Measurements from ENCODE around the gene EXOC7.

Gene EXOC7, protein sequence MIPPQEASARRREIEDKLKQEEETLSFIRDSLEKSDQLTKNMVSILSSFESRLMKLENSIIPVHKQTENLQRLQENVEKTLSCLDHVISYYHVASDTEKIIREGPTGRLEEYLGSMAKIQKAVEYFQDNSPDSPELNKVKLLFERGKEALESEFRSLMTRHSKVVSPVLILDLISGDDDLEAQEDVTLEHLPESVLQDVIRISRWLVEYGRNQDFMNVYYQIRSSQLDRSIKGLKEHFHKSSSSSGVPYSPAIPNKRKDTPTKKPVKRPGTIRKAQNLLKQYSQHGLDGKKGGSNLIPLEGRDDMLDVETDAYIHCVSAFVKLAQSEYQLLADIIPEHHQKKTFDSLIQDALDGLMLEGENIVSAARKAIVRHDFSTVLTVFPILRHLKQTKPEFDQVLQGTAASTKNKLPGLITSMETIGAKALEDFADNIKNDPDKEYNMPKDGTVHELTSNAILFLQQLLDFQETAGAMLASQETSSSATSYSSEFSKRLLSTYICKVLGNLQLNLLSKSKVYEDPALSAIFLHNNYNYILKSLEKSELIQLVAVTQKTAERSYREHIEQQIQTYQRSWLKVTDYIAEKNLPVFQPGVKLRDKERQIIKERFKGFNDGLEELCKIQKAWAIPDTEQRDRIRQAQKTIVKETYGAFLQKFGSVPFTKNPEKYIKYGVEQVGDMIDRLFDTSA

DNA sequence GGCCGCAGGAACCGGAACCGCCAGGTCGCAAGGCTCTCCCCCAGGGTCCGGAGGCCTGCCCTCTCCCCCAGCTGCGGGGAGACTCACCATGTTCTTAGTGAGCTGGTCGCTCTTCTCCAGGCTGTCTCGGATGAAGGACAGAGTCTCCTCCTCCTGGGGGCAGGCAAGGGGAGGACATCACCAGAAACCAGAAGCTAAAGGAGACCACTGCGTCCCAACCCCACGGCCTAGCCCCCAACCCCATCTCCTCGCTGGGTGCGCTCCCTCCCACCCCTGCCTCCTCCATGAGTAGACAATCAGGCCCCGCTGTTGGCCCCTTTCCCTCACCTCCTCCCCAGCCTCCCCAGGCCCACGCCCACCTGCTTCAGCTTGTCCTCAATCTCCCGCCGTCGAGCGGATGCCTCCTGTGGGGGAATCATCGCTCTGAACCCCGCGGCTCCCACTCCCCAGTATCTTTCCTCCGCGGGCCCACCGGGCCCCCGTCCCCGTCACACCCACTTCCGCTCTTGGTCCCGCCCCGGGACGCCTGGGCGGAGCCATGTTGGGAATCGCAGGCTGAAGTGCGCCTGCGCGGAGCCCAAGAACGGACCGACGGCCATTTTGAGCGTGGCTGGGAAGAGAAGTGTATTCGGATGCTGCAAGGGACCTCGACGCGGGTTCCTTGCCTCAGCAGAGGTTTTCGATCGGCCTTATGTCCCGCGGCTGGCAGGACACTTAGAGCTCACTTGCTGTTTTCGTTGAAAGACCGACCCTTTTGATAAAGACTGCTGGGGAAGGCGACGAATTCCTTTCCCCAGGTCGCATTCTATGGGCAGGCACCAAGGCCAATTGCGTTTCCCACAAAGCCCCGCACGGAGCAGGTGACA is at the start of gene EXOC7:
TSS of gene EXOC7 (minus strand) at position 514 of the 866 bp plus-strand sequence. CDS start at position 419, 95 bp downstream.
- peak; percentile 63 for DNase-seq (ENCODE audit: low read depth)

DNA sequence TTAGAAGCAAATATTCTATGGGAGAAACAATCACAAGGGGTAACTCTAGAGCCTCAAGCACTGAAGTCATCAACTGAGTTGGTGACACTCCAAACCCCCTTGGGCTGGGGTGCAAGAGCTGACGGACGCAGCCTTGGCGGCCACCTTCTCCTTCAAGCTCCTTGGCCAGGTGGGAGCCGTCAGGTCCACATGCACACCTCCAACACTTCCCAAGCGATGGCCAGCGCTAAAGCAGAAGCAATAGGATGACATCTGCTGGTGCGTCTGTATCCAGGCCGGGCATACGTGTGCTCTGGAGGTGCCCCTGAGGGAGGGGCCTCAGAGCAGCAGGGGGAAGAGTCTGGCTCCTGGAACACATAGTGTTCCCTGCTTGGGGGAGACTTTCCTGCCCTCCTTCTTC is 49.6 kb upstream of the EXOC7 start:
- no peak for DNase-seq (ENCODE audit: low read depth)

GRCh38 chr17:76152591-76152990 is 49.0 kb upstream of the EXOC7 start:
- no peak for DNase-seq (ENCODE audit: low read depth)

GRCh38 chr17:76151896-76152454 is 48.4 kb upstream of the EXOC7 start:
- DNase-seq (ENCODE audit: low read depth): no peak

DNA sequence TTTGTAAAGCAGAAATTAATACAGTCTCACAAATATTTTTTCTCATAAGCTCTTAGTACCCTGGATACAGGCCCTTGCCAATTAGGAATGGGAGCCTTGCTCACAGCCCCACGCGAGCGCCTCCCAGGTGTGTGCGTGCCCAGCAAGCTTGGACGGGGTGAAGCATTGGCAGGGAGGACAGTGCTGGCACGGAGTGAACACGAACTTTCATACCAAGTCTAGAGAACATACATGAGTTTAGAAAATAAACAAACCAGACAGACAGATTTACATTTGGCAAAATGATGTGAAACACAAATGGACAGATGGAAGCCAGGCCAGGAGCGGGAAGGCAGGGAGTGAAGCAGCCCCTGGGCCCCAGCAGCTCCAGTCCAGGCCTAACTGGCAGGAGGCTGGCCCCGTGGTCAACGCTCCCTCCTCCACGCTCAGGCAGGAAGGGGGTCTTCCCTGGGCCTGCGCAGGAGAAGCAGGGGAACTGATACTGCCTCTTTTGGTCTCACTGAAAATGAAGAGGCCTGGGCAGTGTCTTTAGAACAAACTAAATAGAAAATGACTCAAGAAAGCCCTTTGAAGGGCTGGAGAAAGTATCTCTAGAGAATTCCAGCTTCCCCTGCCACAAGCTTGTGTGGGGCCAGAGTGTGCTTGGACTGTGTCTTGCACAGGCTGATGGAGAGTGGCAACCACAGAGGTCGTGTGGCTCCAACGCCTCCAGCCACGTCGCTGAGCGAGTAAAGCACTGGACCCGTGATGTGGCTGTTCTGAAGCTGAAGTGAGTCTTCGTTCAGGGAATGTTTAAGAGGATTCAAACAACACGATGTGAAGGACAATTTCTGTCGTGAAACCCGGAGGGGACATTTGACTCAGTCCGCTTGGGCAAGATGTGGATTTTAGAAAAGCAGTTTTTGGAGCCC is 47.4 kb upstream of the EXOC7 start:
- no peak for DNase-seq (ENCODE audit: low read depth)

- DNase-seq (ENCODE audit: low read depth): no peak
Observed at GRCh38 chr17:76149214-76149613, 45.6 kb upstream of the EXOC7 start.

DNA sequence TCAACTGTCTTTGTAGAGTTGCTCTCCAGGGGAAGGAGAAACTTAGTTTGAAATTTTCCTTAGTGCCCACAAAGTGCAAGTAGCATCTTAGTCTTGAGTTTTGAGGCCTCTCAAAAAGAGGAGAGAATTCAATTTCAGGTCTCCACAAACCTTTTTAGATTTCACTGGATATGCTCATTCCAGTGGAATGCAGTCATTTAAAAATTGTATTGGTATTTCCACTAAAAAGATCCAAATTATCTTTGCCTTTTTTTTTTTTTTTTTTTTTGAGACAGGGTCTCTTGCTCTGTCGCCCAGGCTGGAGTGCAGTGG is 44.4 kb upstream of the EXOC7 start:
- DNase-seq (ENCODE audit: low read depth): no peak

- no peak for DNase-seq (ENCODE audit: low read depth)
Observed at GRCh38 chr17:76147211-76148014, 43.8 kb upstream of the EXOC7 start.

GRCh38 chr17:76146053-76146851 is 42.7 kb upstream of the EXOC7 start:
- DNase-seq (ENCODE audit: low read depth): no peak

GRCh38 chr17:76145231-76146052 is 41.9 kb upstream of the EXOC7 start:
- DNase-seq (ENCODE audit: low read depth): no peak

- no peak for DNase-seq (ENCODE audit: low read depth)
Observed at GRCh38 chr17:76142585-76143041, 39.0 kb upstream of the EXOC7 start.

GRCh38 chr17:76142039-76142584 is 38.5 kb upstream of the EXOC7 start:
- DNase-seq (ENCODE audit: low read depth): no peak

DNA sequence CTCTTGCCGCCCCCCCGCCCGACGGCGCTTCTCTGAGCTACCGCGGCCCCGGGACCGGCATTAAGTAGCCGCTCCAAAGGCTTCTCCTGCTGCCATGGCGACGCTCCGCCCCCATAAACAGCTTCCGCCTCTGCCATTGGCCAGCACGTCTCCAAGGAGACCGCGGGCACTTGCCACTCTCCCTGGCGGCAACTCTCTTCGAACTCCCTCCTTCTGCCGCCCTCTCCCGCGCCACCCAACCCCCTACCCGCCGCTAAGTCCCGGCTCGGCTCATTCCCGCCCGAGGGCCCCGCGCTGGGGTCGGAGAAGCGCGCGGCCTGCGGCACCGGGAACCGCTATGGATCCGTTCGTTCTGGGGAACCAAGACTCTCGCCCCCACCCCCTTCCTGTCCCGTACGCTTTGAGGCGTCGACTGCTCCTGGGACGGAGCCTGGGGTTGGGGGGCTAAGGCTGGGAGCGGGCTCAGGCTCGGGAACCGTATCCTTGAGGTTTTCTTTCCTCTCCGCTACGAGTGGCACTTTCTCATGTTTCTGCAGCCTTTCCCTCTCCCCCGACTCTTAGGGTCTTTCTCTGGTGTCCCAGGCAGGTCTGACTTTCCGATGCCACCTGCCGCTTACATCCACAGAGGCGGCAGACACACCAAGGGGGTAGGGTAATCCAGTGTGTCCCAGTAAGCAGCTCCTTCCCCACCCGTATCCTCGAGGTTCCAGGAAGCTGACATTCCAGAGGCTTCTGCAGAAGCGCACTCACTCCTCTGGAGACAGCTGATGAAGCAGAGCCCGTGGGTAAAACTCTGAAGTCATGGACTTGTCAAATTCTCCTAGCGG is 37.8 kb upstream of the EXOC7 start, which contains the start of gene FOXJ1:
TSS of gene FOXJ1 (minus strand) at position 34 of the 827 bp plus-strand sequence. CDS start 850 bp downstream, outside the sequence.
- DNase-seq (ENCODE audit: low read depth): peak; percentile 22

DNA sequence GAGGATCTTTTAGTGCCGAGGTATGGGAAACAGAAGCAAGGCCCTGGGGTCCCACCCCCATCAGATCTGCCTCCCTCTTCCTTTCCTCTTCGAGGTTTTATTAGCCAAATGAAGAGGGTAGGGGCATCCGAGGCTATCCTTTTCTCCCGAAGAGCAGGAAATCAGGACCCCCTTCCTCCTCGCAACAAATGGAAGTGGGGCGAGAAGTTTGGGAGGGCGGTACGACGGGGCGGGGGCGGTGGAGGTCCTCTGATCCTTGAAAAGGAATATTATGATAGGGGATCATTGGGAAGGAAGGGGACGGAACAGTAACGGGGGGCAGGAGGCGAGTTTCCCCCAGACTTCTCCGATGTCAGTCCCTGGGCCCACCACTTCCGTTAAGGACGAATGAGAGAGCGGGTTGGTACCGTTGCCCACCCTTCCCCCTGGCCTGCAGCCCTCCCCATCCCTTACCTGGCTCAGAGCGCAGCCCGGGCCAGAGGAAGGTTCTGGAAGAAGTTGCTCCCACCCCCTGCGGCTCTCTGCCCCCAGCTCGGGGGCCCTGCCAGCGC is 37.1 kb upstream of the EXOC7 start:
- DNase-seq (ENCODE audit: low read depth): no peak

DNA sequence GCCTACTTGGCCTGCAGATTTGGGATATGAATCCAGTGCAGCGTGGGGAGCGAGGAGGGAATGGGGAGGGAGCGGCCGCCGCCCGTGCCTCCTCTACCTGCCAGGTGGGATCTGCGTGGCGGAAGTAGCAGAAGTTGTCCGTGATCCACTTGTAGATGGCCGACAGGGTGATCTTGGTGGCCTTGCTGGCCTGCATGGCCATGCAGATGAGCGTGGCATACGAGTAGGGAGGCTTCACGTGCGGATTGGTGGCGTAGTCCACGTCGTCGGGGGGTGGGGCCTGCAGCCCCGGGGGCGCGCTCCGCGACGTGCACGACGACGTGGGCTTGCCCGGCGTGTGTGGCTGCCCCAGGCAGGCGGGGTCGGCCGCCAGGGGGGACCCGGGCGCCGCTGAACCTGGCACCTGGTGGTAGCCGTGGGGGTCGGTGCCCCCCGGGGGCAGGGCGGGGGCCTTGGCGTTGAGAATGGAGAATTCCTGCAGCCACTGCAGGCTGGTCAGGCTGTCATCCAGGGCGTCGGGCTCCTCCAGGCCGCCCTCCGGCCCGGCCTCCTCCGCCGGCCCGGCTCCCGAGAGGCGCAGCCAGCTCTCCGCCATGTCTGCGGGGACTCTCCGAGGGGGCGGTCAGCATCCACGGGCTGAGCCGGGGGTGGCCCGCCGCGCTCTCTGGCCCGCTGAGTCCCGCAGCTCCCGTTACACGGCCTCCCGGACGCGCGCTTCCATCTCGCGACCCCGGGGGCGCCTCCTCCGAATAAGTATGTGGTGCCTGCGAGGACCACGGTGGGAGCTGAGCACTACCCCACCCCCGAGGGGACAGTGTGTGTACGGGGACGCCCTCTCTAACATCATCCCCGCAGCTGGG is 36.4 kb upstream of the EXOC7 start:
- no peak for DNase-seq (ENCODE audit: low read depth)

Measured in HS-27A (cell line).